ENCODE measurements around the gene RDH13. TPM values are rescaled to one million over a fixed set of nuclear protein-coding genes. Genes with fewer than 3 reads are reported as not detected.
"Not testable (repeated sequence)": the region's sequence is repeated elsewhere in the genome, so short reads cannot be mapped to it uniquely, and the experiment has no call there.

Gene RDH13
- total and polyA plus RNA-seq, 2 of the 8 experiments (the other 6 are each of a cell fraction or from before 2014, with no cell fraction given): 15.9 to 31.5 TPM

GRCh38 chr19:55034751-55035150 is 28.2 kb downstream of the RDH13 start (continued):
- no peak for TF ChIP-seq RBBP5 (IDR thresholded peaks at IDR 0.05; ENCODE audit: borderline replicate concordance, low read depth, low read length)
- TF ChIP-seq TBP (IDR thresholded peaks at IDR 0.05; ENCODE audit: low read depth, low read length): no peak
- no peak for TF ChIP-seq BCL11A (IDR thresholded peaks at IDR 0.05; ENCODE audit: low read depth in 2 of 2, low read length in 2 of 2)
- no peak for TF ChIP-seq TCF12 (IDR thresholded peaks at IDR 0.05; ENCODE audit: low read depth, low read length)
- no peak for TF ChIP-seq TEAD4 (IDR thresholded peaks at IDR 0.05; ENCODE audit: low read depth, low read length)

- H2AK5ac ChIP-seq (ENCODE audit: low read depth, low read length); H3K36me3 ChIP-seq (ENCODE audit: control insufficient read depth in 2 of 4, insufficient read depth in 4 of 4, low read length in 3 of 4); H2BK120ac ChIP-seq (replicated peaks; ENCODE audit: low read depth, low read length); CTCF ChIA-PET (ENCODE audit: partially characterized antibody); H3K27ac ChIP-seq (ENCODE audit: low read depth, low read length); H3K4ac ChIP-seq (replicated peaks; ENCODE audit: insufficient read length, low read depth, low read length); H3K56ac ChIP-seq (replicated peaks; ENCODE audit: insufficient read length, low read depth, low read length); H3K4me2 ChIP-seq (ENCODE audit: insufficient read depth in 1 of 2, low read depth in 2 of 2, low read length in 2 of 2); H4K91ac ChIP-seq (replicated peaks; ENCODE audit: insufficient read length, low read length); H3K4me3 ChIP-seq (ENCODE audit: extremely low read depth in 1 of 4, insufficient read depth in 2 of 4, low read depth in 3 of 4, low read length in 4 of 4); H3K79me1 ChIP-seq (ENCODE audit: low read depth, low read length); H2BK5ac ChIP-seq (ENCODE audit: low read depth, low read length); H4K8ac ChIP-seq (ENCODE audit: extremely low read depth, insufficient read depth, low read length); DNase-seq (ENCODE audit: low read depth in 1 of 2, low spot score in 2 of 2); H3K14ac ChIP-seq (ENCODE audit: insufficient read length); H2BK20ac ChIP-seq (ENCODE audit: low read length); H2BK15ac ChIP-seq (ENCODE audit: low read length); H3K9ac ChIP-seq (replicated peaks in 1 of 4; ENCODE audit: extremely low read depth in 1 of 4, low read depth in 3 of 4, low read length in 3 of 4); H4K20me1 ChIP-seq (replicated peaks in 1 of 2; ENCODE audit: control insufficient read depth in 1 of 2, insufficient read depth in 2 of 2, low read length in 2 of 2); H3K23ac ChIP-seq (ENCODE audit: insufficient read length); H3K4me1 ChIP-seq (replicated peaks in 1 of 4; ENCODE audit: control insufficient read depth in 3 of 4, insufficient read depth in 4 of 4, low read length in 3 of 4); POLR2A ChIA-PET (ENCODE audit: partially characterized antibody); H3K18ac ChIP-seq (ENCODE audit: extremely low read depth, low read length); FAIRE-seq; H3K27me3 ChIP-seq (replicated peaks in 1 of 4; ENCODE audit: control insufficient read depth in 3 of 4, extremely low read depth in 1 of 4, insufficient read depth in 3 of 4, low read length in 3 of 4); H2AFZ ChIP-seq (ENCODE audit: low read length); H4K5ac ChIP-seq (ENCODE audit: insufficient read length, low read depth, low read length); H3K23me2 ChIP-seq (ENCODE audit: low read depth, low read length); H2BK12ac ChIP-seq (ENCODE audit: low read depth, low read length); H3K9me3 ChIP-seq (ENCODE audit: insufficient read depth in 2 of 2, low read depth in 1 of 2, low read length in 1 of 2): not testable (repeated sequence)
- H3K79me2 ChIP-seq (ENCODE audit: control insufficient read depth in 1 of 2, insufficient read depth in 2 of 2, low read length in 2 of 2): peaks cover 0 to 18% of the 10 kb centered on the region in 2 experiments; a peak in 1 of 4 replicates
- WGBS, 2 experiments (ENCODE audit: extremely low coverage in 1 of 2, insufficient coverage in 1 of 2, insufficient read length in 1 of 2, insufficient replicate concordance in 2 of 2, low coverage in 1 of 2, low lambda C conversion rate in 2 of 2, missing lambda C conversion rate in 1 of 2): 90 to 93% methylated on average over 6 to 40 of the region's 70 CpGs
These were observed 29.8 kb downstream of the RDH13 start for GRCh38 chr19:55032976-55033643.
